ENCODE data around the gene TOMT.

GRCh38 chr11:72103754-72104167 lies 2.0 kb upstream of the TOMT start:
- no peak for TF ChIP-seq CTCF (IDR thresholded peaks at IDR 0.05)
- TF ChIP-seq CEBPB (IDR thresholded peaks at IDR 0.05) = no peak
- no peak for TF ChIP-seq BHLHE40 (IDR thresholded peaks at IDR 0.05; ENCODE audit: low read depth, low read length)
- TF ChIP-seq ESRRA (IDR thresholded peaks at IDR 0.05; ENCODE audit: borderline replicate concordance, low read length) = no peak
- no peak for TF ChIP-seq HOXB5 (CRISPR knock-in tag; IDR thresholded peaks at IDR 0.05)
- TF ChIP-seq KDM1A (IDR thresholded peaks at IDR 0.05; ENCODE audit: low read depth) = no peak
- TF ChIP-seq HMGXB4 (CRISPR knock-in tag; IDR thresholded peaks at IDR 0.05; ENCODE audit: borderline replicate concordance) = no peak
- no peak for TF ChIP-seq RAD21 (conservative IDR thresholded peaks at IDR 0.05 in 1 of 2, IDR thresholded peaks at IDR 0.05 in 1 of 2)
- TF ChIP-seq EP300 (IDR thresholded peaks at IDR 0.05) = no peak
- TF ChIP-seq RCOR1 (IDR thresholded peaks at IDR 0.05; ENCODE audit: low read depth, low read length) = no peak
- no peak for TF ChIP-seq MAFK (IDR thresholded peaks at IDR 0.05; ENCODE audit: partially characterized antibody)
- TF ChIP-seq PHF8 (IDR thresholded peaks at IDR 0.05; ENCODE audit: borderline replicate concordance, low read depth) = no peak
- TF ChIP-seq POLR2A (IDR thresholded peaks at IDR 0.05; ENCODE audit: low read length) = no peak
